GM12878 (cell line): ENCODE results near the gene RNF32. TPM values are rescaled to one million over a fixed set of nuclear protein-coding genes. Genes with fewer than 3 reads are reported as not detected.

Experiments used
- CUX1 ChIP-seq: IDR thresholded peaks from 2 replicates; pipeline ENCODE4 v1.6.1; 2012; ENCODE audit warnings: improper control_type of control experiment, low read depth, low read length; ENCODE audit not compliant: insufficient replicate concordance
- USF1 ChIP-seq: IDR thresholded peaks from 2 replicates; pipeline ENCODE4 v1.6.1; 2011; ENCODE audit warnings: borderline replicate concordance, low read depth, mild to moderate bottlenecking, moderate library complexity, mixed read lengths, low read length; ENCODE audit not compliant: insufficient read depth; ENCODE audit errors: extremely low read length
- YBX1 ChIP-seq: fragments of 450-650 bp; IDR thresholded peaks from 2 replicates; pipeline ENCODE4 v1.6.1; 2016; ENCODE audit warnings: antibody characterized with exemption
- polyA plus RNA-seq, 11 experiments: library from polyadenylated mRNA; depleted of rRNA in 4 of 11; unstranded in 6 of 11; stranded (reverse) in 5 of 11; fragments of >200 nt; fragmentation: Nextera tagmentation in 4 of 11; fragmentation: Illumina TruSeq in 1 of 11; extraction: Ambion mirVana in 4 of 11; extraction: Trizol in 1 of 11; gene quantifications; 1 replicate in 1 of 11; 2 replicates in 10 of 11; pipeline versions ENCODE4 v1.2.1 to v1.2.3, GENCODE V29; 2011 to 2016; ENCODE audit warnings: inconsistent platforms in 2 of 11, missing spikeins in 2 of 11, low read depth in 1 of 11
- total RNA-seq, 4 experiments: library from RNA; depleted of rRNA in 3 of 4; stranded (reverse); fragments of >200 nt in 3 of 4; fragmentation: Illumina TruSeq in 1 of 4; extraction: Trizol in 1 of 4; gene quantifications; 2 replicates each; pipeline versions ENCODE4 v1.2.1 to v1.2.3, GENCODE V29; 2013 to 2021

Gene RNF32
- total and polyA plus RNA-seq, 10 of the 15 experiments (the other 5 are each of a cell fraction or from before 2014, with no cell fraction given), result 2.5 to 7.2 (median 3.7) TPM

GRCh38 chr7:156592155-156592884 is 48.3 kb upstream of the RNF32 start (continued):
- TF ChIP-seq USF1, result no peak
- no peak for TF ChIP-seq YBX1
- no peak for TF ChIP-seq CUX1
